ENCODE results near the gene DUSP6.

Gene DUSP6

DNA sequence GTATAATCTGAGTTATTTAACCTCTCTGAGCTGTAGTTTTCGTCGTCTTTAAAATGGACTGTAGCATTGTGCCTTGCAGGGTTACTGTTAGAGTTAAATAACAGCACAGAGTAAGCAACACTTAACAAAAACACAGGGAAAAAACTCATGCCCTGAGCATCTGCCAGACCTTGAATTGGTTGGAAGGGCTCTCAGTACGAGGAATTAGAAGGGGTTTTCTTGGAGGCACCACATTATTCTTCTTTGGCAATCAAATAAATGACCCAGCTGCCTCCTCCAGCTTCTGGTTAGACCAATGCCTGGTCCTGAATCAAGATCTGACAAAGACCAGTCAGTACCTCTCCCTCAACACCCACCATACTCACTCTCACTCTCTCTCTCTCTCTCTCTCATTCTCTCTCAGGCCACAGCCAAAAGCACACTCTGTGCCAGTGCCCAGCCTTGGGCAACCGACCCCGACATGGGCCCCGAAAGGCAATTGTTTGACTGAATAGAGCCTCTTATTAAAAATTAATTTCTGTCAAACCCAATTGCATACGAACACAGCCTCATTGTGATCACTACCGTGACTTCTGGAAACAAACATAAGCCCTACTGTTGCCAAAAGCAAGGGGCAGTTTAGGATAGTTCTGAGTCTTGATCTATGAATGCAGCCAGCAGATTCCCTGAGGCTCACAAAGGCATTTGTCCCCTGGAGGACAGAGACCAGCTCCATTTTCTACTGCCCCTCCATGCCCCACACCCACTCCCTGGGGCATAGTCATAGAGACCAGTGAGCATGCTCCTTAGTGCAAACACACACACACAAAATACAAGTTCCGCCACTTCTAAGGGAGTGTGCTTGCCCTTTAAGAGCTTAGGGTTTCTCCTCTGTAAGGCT, 23.9 kb downstream of the DUSP6 start:
- DNase-seq = no peak

DNA sequence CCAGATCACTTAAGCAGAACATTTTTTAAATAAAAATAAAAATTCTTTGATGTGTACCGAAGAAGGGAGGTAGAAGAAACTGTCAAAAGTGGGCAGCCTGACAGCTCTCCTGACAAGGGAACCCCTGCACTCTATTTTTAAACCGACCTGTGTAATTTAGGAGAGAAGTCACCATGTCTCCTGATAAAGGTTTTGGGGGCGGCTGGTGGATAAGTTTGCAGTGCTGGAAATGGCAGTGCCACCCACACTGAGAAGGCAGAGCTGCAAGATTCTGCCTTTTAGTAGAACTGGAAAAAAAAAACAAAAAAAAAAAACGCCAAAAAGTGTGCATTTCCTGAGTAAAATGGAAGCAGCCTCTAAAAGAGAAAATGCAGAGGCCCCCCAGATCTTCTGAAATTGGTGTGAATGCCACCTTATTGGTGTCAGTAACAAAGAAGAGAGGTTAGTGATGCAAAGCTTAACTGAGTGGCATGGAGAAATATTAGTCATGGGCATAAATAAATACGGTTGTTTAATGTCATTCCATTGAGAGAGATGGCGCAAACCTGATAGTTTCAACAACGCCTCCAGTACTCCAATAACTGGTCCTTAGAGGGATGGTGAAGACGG, 24.7 kb downstream of the DUSP6 start:
- no peak for DNase-seq

DNA sequence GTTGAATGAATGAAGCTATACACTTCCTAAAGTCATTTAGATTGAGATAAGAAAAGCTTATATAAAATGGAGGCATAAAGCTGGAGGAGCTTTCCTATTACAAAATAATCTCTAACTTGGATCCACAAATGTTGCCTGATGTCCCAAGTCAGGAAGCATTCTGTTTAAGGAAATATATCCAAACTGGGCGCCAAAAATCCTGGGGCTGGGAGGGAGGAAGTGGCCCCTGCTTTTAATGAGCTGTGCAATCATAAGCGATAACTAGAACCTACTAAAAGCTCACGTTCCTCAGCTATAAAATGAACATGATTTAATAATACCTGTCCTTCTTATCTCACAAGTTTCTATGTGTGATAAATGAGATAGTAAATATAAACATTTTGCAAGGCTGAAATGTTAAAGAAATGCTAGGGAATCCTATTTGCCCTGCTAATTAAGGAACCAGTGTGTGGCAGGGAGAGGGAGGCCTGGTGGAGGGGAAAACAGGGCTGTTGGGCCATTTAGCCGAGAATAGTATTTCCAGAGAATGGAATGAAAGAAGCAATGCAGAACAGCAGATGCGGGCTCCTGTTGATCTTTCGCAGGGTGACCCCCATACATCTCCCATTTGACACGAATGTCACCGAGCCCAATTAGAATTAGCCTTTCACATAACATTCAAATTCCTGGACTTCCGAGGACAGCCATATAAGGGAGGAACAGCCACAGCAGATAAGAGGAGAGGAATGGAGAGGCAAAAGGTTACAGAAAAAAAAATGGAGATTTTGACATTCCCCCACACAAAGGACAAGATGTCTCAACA, 25.9 kb downstream of the DUSP6 start:
- no peak for DNase-seq

DNA sequence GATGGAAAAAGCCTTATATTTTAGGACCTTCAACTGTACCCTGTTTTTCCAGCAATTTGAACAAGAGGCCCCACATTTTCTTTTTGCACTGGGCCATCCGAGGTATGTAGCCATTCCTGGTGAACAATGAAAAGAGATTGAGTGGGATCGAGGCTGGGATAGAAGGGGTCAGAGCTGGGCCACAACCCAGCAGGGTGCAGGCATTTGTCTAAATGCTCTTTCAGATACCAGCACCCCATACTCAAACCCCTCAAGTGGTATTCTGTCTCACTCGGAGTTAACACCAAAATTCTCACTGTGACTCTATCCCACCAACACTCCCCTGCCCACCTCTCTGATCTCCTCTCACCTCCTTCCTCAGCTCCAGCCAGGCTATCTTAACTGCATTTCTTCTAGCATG, 26.8 kb downstream of the DUSP6 start:
- DNase-seq = no peak

DNA sequence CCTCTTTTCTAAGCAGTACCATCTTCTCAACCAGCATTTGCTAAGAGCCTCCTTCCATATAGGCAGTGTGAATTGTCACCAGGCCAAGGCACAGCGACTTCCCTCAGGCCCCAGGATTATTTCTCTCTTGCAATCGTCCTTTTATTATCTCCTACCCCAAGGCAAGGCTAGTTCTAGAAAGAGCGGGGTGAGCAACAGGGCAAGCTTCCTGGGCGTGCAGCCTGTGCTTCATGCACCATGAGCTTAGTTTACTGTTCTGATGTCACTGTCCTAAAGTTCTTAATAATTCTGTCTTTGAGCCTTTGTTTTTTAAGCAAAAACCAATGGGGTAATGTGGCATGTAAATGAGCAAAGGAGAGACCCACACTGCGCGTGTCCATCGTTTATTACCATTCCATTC, 27.9 kb downstream of the DUSP6 start:
- no peak for DNase-seq

DNA sequence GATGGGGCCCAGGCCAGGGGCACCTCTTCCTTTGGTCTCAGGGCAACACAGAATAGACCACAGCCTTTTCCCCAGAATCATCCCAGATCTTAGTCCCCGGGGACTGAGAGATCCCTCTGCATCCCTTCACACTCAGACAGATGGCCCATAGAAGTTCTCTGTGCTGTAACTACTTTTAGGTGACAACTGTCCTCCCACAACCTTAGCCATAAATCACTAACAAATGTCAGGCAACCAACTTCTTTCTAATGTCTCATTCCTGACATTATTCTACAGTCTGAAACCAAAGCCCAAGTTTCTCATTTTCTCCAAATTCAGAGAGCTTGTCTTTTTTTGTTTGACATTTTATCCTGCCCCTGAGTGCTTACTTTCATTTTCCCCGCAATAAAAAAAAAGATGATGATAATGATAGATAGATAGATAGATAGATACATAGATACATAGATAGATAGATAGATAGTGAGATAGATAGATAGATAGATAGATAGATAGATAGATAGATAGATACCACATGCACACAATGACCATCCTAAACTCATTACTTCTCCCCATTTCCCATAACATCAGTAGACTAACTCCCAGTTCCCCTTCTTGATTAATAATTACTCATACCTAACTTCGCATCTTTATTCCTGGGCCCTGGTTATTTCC, 28.6 kb downstream of the DUSP6 start:
- no peak for DNase-seq

DNA sequence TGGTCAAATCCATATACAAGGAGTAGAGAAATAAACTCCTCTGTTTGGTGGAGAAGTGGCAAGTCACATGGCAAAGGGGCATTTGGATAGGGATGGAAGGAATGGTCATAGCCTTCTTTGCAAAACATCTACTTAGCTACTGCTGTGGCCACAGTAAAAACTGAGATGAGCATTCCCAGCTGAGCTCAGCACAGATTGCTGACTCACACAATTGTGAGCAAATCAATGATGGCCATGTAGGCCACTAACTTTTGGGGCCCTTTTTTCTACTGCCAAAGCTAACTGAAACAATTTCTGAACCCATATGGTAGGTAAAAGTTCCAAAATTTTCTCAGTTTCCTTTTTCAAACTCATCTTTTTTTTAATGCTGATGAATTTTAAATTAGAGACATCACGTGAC, 31.6 kb downstream of the DUSP6 start:
- DNase-seq = no peak

DNA sequence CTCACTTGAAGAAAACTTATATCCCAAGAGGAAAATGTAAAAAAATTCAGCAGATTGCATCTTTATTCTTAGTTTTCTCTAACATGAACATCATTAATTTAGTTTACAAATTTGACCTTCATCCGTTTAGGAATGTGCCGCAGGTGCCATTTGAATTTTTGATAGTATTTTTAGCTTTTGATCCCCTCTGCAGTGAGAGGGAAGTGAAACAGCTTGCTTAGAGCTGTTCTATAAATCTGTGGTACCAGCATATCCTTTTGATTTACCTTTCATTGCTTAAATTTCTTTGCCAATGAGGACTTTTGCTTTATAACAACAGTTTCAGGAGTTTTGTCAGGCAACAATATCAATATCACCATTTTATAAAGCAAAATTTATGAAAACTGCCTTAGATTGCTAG, 32.7 kb downstream of the DUSP6 start:
- no peak for DNase-seq

DNA sequence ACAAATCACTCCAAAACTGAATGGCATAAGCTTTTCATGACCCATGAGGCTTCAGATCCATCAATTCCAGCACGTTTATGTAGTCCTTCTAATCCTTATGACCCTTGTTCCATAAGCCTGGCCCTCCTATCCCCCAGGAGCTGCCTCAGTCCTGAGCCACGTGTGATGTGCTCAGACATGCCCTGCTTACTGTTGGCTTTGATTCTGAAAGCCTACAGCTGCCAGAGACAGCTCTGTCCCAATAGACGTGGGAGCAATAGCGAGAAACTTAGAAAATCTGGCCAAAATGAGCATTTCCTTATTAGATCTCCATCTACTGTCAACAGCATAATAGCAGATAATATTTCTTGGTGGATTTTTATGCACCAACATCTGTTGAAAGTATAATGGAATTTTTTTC, 33.2 kb downstream of the DUSP6 start:
- no peak for DNase-seq

DNA sequence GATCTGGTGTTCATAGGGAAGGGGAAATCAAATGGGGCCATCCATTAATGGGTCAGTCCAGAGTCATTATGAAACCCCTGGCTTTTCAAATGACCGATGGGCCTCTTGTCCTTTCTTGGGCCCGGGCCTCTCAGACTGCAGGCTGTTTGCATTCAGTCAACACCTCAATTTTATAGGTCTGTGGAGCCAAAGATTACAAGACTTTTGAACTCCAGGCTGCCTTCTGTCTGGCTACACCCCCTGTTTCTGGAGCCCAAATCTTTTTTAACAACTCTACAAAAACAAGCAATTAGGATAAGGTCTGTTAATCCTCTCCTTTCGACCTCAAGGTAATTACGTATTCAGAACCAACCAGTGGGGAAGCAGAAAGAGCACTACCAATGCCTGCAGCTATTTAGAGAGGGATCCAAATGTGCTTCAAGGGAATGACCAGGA, 35.6 kb downstream of the DUSP6 start:
- no peak for DNase-seq

DNA sequence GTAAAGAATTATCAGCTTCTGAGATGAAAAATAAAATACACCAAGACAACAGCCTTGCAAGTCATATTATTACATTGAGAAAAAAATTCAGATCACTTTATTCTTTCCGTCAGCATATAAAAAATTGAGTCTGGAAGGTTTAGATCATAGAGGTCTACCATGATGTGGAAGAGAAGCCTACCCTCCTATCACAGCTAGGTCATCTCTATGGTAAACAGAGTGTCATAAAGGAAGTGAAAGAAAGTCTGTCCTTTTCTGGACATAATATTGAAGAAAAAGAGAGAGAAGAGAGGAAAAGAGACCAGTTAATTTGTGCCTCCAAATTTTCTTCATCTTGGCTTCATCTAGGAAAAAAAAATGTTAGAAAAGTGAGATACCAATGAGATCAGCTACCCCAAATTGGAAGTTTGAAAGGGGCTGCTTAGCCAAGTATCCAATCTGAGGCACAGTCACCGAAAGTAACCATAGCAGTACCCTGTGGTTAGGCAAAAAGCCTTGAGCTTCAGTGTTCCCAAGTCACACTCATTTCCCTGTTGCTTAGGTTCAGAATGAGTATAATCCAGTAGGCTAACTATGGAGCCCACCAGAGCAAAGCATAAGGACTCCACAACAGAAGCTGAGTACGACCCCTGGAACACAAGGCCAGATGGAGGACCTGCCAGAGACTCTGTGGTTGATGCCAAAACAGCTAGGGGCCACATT, 38.1 kb downstream of the DUSP6 start:
- no peak for DNase-seq

DNA sequence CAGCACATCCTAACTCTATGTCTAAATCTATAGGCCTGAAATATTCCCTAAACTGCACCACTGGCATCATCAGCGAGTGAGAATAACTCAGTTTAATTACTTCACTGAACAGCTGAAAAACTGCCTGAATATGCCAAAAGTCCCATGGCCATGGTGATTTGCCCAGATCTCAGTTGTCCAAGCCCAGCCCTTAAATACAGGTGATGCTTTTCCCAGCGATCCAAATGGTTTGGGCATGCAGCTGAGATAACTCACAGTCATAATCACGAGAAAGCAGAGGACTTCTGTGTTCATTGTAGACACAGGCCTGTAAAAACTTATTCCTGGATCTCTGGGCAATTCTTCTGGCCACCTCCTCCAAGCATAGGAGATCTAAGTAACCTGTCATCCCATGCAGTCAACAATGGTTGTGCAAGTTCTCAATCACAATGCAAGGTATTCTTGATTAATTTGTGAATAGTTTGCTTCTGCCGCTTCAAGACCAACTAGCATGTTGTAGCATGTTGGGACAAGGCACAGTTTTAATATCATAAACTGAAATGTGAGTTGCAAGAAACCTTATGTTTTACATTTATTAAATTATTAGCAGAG, 40.5 kb downstream of the DUSP6 start:
- DNase-seq = no peak

DNA sequence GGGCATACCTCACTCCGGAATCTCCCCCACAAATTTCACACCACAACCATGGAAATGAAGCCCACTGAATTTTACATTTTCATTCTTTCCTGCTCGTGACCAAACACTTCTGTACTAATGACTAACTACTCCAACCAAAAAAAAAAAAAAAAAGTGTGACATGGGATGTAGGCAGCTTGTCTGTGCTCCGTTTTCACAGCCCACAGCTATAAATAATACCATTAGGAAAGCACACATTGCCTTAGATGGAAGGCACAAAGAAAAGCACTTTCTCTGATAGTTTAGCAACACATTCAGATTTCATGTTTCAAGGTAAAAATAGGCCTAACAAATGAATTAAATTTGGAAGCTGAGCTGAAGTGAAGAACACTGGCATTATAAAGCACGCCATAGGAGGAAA, 42.5 kb downstream of the DUSP6 start:
- no peak for DNase-seq

DNA sequence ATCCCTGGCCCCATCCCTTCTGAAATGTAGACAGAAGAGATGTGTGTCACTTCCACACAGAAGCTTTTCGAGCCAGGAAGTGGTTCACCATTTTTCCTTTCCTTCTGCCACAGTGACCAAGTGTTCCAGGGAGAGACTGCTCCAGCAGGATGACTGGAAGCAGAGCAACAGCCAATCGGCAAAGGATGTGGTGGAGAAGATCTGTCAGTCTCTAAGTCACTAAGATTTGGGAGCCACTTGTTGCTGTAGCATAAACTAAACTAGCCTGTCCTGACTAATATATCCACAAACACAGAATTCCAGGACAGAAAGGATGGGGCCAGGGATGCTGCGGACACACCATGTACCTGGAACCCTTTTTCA, 42.9 kb downstream of the DUSP6 start:
- no peak for DNase-seq

DNA sequence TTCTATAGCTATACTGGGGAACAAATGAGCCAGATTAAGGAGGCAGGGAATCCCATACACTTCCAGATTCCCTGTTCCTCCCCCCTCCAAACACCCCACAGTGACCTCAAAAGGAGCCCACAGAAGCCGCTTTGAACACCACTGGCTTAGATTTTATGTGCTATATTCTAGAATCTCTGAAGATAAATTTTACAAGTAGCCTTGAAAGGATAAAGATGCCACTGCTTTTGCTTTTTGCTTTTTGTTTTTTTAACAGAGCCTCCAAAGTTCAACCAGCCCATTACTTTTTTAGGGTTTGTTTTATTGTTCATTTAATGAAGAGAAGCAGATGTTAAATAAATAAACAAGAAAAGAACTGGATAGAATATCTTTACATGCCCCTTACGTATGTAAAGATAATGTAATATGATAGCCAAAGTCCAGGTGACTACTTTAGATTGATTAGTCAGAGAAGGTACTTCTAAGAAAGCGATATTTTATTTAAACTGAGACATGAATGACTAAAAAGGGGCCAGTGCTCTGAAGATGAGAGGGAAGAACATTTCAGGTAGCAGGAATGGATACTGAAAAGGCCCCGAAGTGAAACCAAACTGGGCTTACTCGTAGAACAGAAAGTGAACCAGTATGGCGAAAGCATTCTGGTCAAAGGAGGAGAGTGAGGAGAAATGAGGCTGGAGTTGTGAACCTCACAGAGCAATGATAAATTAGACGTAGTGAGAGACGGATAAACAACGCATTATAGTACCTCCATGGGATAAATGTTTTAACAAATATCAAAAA, 44.6 kb downstream of the DUSP6 start:
- no peak for DNase-seq

DNA sequence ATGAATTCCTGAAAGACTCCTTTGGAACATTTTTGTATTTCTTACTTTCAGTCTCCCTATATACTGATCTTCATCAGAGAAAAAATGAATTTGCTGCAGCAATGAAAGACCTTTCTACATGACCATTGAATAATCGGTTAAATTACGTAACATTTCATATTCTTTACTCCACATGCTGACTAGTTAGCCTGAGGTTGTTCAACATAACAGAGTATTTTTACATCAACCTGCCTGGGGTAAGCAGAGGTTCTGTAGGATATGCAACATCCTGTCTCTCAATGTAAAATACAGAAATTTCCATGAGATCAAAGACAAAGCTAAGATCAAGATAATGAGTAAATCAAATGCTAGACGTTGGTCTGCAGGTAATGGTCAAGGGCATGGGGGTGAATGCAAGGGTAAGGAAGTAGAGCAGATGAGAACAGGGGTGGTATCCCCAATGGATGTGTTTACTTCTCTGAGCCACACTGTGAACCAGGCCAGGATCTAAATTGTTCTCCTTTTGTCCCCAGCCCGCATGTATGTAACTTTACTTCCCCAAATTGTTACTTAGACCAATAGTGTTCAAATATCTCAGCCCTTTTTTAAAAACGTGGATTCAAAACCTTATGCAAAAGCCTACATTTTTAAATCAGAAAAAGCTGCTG, 45.4 kb downstream of the DUSP6 start:
- DNase-seq = no peak

DNA sequence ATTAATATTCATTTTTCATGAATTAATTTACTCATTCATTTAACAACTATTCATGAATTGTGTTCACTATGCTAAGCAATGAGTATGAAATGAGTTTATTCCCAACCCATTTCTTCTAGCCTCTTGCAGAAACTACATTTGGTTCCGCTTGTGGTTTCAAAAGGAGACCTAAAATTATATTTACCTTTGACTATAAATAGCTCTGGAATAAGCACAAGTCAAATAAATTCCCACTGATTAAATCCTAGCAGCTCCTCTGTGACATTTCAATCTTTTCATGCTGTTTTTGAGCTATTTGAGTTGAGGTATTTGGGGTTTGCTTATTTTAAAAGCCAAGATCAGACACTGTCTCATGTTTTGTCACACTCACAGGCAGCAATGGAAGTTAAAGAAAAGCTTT, 46.9 kb downstream of the DUSP6 start:
- no peak for DNase-seq

DNA sequence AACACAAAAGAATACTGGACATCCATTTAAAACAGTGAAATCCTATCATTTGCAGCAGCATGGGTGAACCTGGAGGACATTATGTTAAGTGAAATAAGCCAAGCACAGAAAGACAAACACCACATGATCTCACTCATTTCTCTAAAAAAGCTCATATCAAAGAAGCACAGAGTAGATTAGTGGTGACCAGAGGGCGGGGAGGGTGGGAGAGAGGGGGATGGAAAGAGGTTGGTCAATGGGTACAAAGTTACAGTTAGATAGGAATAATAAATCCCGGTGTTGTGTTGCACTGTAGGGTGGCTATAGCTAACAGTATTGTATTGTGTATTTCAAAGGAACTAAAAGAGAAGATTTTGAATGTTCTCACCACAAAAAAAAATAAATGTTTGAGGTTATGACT, 52.4 kb downstream of the DUSP6 start:
- DNase-seq = no peak

DNA sequence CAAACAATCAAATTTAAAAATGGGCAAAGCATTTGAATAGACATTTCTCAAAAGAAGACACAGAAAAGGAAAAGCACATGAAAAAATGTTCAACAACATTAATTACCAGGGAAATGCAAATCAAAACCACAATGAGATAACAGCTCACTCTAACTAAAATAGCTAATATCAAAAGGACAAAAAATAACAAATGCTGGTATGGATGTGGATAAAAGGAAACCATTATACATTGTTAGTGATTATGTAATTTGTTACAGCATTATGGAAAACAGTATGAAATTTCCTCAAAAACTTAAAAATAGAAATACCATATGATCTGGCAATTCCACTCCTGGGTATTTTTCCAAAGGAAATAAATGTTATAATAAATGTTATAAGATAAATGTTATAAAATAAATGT, 52.9 kb downstream of the DUSP6 start:
- no peak for DNase-seq
